ENCODE measurements around the gene ERAL1.

- TF ChIP-seq CTCF (IDR thresholded peaks at IDR 0.05; ENCODE audit: low read depth, low read length) (no peak), POLR2A (IDR thresholded peaks at IDR 0.05; ENCODE audit: extremely low read depth, insufficient read length) (no peak)
These were observed 25.2 kb downstream of the ERAL1 start for GRCh38 chr17:28879886-28880571.

All from NB4 (cell line).